Keratinocyte (primary cell): ENCODE measurements around the gene PRKAR1B.
A peak's percentile ranks its signal among the peaks of the same experiment; 100 is the strongest.

Experiments
- EZH2 ChIP-seq: IDR thresholded peaks from one replicate; pipeline ENCODE4 v1.6.1; 2012; ENCODE audit warnings: inconsistent platforms, mild to moderate bottlenecking, low read length, moderate library complexity
- TF ChIP-seq, protein P1 (sequence below), 3 experiments: IDR thresholded peaks in 1 of 3; conservative IDR thresholded peaks in 1 of 3; optimal IDR thresholded peaks in 1 of 3; 2 replicates in 2 of 3; 3 replicates in 1 of 3; pipeline versions ENCODE3 to v1.5.1; 2011; ENCODE audit warnings: low read length in 3 of 3, mild to moderate bottlenecking in 3 of 3, moderate library complexity in 2 of 3, control low read depth in 1 of 3, inconsistent platforms in 1 of 3; ENCODE audit not compliant: insufficient read depth in 2 of 3; ENCODE audit errors: extremely low read depth in 1 of 3

DNA sequence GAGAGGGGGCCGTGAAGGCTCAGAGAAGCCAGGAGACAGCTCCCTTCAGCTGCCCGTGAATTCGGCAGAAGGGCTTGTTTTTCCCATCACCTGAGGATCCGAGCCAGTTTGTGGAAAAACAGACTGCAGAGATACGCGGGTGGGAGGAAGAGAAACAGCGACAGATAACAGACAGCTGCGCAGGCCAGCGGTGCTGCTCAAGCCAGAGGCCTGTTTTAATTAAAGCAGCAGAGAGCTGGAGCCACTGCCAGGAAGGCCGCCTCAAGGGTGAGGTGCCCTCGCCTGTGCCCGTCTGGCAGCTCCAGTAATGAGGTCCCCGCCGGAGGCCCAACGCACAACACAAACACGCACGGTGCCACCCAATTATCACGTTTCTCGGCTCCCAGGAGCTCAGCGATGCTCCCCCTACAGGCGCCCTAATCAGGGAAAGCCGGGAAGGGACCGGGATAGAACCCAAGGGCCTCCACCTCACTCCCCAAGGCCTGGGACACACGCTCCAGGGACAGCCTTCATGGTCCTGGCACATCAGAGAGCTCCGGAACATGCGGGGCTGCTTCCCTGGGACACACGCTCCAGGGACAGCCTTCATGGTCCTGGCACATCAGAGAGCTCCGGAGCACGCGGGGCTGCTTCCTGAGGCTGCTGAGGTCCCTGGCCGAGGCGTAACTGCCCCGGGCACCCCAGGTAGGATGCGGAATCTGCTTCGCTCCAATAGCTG lies 61.2 kb downstream of the PRKAR1B start:
- TF ChIP-seq EZH2, result no peak
- TF ChIP-seq, protein P1, sequence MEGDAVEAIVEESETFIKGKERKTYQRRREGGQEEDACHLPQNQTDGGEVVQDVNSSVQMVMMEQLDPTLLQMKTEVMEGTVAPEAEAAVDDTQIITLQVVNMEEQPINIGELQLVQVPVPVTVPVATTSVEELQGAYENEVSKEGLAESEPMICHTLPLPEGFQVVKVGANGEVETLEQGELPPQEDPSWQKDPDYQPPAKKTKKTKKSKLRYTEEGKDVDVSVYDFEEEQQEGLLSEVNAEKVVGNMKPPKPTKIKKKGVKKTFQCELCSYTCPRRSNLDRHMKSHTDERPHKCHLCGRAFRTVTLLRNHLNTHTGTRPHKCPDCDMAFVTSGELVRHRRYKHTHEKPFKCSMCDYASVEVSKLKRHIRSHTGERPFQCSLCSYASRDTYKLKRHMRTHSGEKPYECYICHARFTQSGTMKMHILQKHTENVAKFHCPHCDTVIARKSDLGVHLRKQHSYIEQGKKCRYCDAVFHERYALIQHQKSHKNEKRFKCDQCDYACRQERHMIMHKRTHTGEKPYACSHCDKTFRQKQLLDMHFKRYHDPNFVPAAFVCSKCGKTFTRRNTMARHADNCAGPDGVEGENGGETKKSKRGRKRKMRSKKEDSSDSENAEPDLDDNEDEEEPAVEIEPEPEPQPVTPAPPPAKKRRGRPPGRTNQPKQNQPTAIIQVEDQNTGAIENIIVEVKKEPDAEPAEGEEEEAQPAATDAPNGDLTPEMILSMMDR (optimal IDR thresholded peaks at IDR 0.05 in 1 of 3, IDR thresholded peaks at IDR 0.05 in 1 of 3, conservative IDR thresholded peaks at IDR 0.05 in 1 of 3; ENCODE audit: extremely low read depth in 1 of 3, insufficient read depth in 2 of 3, low read length in 3 of 3), result peak in 1 of 3 experiments; percentile 30
